Sigmoid colon (tissue), 4 donors: ENCODE results near the gene BOD1.
A peak's percentile ranks its signal among the peaks of the same experiment; 100 is the strongest.

Experiments used
- CTCF ChIP-seq, 4 experiments: fragments of 450-650 bp in 3 of 4; fragments of 200-600 bp in 1 of 4; IDR thresholded peaks; one replicate each; pipeline ENCODE4 v1.5.1; 2016 to 2019; ENCODE audit warnings: antibody characterized with exemption in 4 of 4, mild to moderate bottlenecking in 3 of 4, moderate library complexity in 2 of 4
- POLR2A ChIP-seq, 2 donors: fragments of 450-650 bp; IDR thresholded peaks; one replicate each; pipeline ENCODE4 v1.6.1; 2016; ENCODE audit warnings: antibody characterized with exemption in 2 of 2, mild to moderate bottlenecking in 2 of 2, moderate library complexity in 2 of 2
- POLR2AphosphoS5 ChIP-seq, 4 donors: sonication (generic); formaldehyde crosslinking; IDR thresholded peaks; one replicate each; pipeline ENCODE4 v1.6.1; 2017; ENCODE audit warnings: antibody characterized with exemption in 4 of 4

GRCh38 chr5:173618927-173619519 lies 2.6 kb upstream of the BOD1 start:
- TF ChIP-seq POLR2AphosphoS5 (IDR thresholded peaks at IDR 0.05) (no peak), CTCF (IDR thresholded peaks at IDR 0.05) (peak; percentile 66 to 79 (median 68)), POLR2A (IDR thresholded peaks at IDR 0.05) (no peak)
